Aorta (tissue), 5 donors: ENCODE measurements around the gene PPP2R2D. TPM values are rescaled to one million over a fixed set of nuclear protein-coding genes. Genes with fewer than 3 reads are reported as not detected.
A peak's percentile ranks its signal among the peaks of the same experiment; 100 is the strongest.

ENCODE experiments used
- ATAC-seq: fragments of 200-7000 bp; cut with Tn5 transposase; one replicate; pipeline ENCODE4 v1.9.1; 2022; ENCODE audit warnings: moderate library complexity; ENCODE audit not compliant: low FRiP score
- DNase-seq, 2 donors: peaks; one replicate each; pipeline ENCODE4 v3.0.0-alpha.2; 2020
- H3K27ac ChIP-seq, 2 donors: one replicate each; pipeline ENCODE4 v1.5.1; 2013; ENCODE audit warnings: low read length in 2 of 2, mild to moderate bottlenecking in 2 of 2, moderate library complexity in 2 of 2, control low read depth in 1 of 2, inconsistent platforms in 1 of 2, low read depth in 1 of 2
- H3K27me3 ChIP-seq, 2 donors: one replicate each; pipeline ENCODE4 v1.6.1; 2013; ENCODE audit warnings: control low read depth in 1 of 2, low read length in 1 of 2, mild to moderate bottlenecking in 1 of 2, moderate library complexity in 1 of 2; ENCODE audit not compliant: insufficient read depth in 2 of 2, control insufficient read depth in 1 of 2
- H3K36me3 ChIP-seq, 2 donors: one replicate each; pipeline ENCODE4 v1.6.1; 2013; ENCODE audit warnings: control low read depth in 1 of 2, low read length in 1 of 2, mild to moderate bottlenecking in 1 of 2; ENCODE audit not compliant: insufficient read depth in 2 of 2, control insufficient read depth in 1 of 2
- H3K4me1 ChIP-seq, 2 donors: one replicate each; pipeline ENCODE4 v1.6.1; 2013; ENCODE audit warnings: low read length in 2 of 2, control low read depth in 1 of 2, mild to moderate bottlenecking in 1 of 2, moderate library complexity in 1 of 2; ENCODE audit not compliant: insufficient read depth in 2 of 2, control insufficient read depth in 1 of 2
- H3K4me3 ChIP-seq, 2 donors: one replicate each; pipeline ENCODE4 v1.5.1; 2013; ENCODE audit warnings: low read length in 2 of 2, control low read depth in 1 of 2, mild to moderate bottlenecking in 1 of 2
- H3K9me3 ChIP-seq: one replicate; pipeline ENCODE4 v1.6.1; 2013; ENCODE audit warnings: mild to moderate bottlenecking, low read length; ENCODE audit not compliant: control insufficient read depth
- WGBS, 2 donors: extraction: QIAGEN DNeasy Blood & Tissue Kit; methylation state at CpG; one replicate each; pipeline ENCODE4 v1.1.7; 2013; 5-methylcytosine and 5-hydroxymethylcytosine counted together
- intact Hi-C, 2 donors: fragments of 100-400 bp; cut with DNase I; formaldehyde crosslinking; loops; one replicate each; pipeline versions ENCODE4 v1.14.2 to v1.15.0; 2022
- polyA plus RNA-seq, 2 donors: library from polyadenylated mRNA; stranded (reverse); fragments of 200-250 nt; gene quantifications; one replicate each; pipeline ENCODE4 v1.2.3, GENCODE V29; 2013
- total RNA-seq, 2 donors: library from RNA; stranded (reverse); fragmentation: NEBNext Ultra II Directional; extraction: Animal tissue kit (Norgen Biotek cat#: 25700); gene quantifications; one replicate each; pipeline ENCODE4 v1.2.1, GENCODE V29; 2021
- donor health status: healthy with polysubstance abuse.
- donor health status: Bipolar disorder and iron deficiency.
- donor health status: DM: no; HTN: no; CAD: no.
- donor health status: DM: no; HTN: no; CAD: no.
- donor health status: DM: yes; HTN: yes; CAD: no.

Gene PPP2R2D
- total and polyA plus RNA-seq, 4 donors: 14.0 to 29.4 (median 26.1) TPM

DNA sequence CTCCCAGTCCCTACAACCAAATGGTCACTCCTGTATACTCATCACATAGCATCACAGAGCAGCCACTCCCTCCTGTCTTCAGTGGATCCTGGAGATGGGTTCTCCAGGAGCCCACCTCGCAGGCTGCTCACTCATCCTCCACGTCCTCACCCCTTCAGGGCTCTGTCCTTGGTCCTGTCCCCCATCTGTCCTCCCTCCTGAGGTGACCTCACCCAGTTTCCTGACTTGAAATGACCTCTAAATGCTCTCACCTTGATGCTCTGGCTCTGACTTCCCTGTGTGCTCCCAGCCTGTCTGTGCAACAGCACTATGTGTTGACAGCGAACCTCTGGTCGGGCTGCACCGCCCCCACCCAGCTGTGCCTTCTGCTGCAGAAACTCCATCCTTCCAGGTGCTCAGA is 2.1 kb upstream of the PPP2R2D start:
- Histone ChIP-seq H3K27me3 (no peaks in the 10 kb centered on the region), H3K36me3 (no peaks in the 10 kb centered on the region), H3K4me1 (no peaks in the 10 kb centered on the region), H3K27ac (no peak overlapping the region), H3K9me3 (no peaks in the 10 kb centered on the region), H3K4me3 (no peak overlapping the region)
- ATAC-seq (no peak), DNase-seq (peak in 1 of 2 donors; percentile 23)
- 46 to 52% methylated on average over 5 of the region's 5 CpGs for WGBS, 2 donors
- intact Hi-C loops: loop anchor here in 1 of 2 donors (10.0 kb wide), 1 partner anchor 256 kb away; no protein-coding TSS in a partner anchor

DNA sequence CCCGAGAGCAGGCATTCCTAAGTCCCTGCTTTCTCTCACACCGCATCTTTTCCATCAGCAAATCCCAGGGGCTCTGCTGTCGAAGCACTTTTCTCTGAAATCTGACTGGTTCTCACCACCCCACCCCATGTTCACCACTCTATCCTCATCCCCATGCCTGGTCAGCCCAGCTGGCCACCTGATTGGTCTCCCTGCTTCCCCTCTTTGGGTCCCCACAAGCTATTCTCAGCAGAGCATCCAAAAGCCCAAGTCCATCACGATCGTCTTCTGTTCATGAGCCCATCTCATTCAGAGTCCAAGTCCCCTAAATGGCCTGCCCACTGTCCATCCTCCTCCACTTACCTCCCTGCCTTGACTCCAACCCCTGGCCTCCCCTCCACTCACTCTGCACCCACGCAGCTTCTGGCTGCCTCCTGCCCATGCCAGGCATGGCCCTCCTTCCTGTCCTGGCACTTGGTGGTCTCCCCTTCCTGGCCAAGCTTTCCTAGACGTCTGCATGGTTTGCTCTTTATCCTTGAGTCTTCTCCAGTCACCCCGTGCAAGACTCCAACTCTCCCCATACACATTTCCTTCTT is 1.6 kb upstream of the PPP2R2D start:
- Histone ChIP-seq H3K4me1 (no peaks in the 10 kb centered on the region), H3K9me3 (no peaks in the 10 kb centered on the region), H3K36me3 (no peaks in the 10 kb centered on the region), H3K27me3 (no peaks in the 10 kb centered on the region), H3K27ac (no peak overlapping the region), H3K4me3 (no peak overlapping the region)
- ATAC-seq: no peak
- WGBS, 2 donors: 61 to 63% methylated on average over 8 of the region's 8 CpGs
- peak in 1 of 2 donors; percentile 37 for DNase-seq
- intact Hi-C loops: loop anchor here in 1 of 2 donors (10.0 kb wide), 1 partner anchor 256 kb away; no protein-coding TSS in a partner anchor

DNA sequence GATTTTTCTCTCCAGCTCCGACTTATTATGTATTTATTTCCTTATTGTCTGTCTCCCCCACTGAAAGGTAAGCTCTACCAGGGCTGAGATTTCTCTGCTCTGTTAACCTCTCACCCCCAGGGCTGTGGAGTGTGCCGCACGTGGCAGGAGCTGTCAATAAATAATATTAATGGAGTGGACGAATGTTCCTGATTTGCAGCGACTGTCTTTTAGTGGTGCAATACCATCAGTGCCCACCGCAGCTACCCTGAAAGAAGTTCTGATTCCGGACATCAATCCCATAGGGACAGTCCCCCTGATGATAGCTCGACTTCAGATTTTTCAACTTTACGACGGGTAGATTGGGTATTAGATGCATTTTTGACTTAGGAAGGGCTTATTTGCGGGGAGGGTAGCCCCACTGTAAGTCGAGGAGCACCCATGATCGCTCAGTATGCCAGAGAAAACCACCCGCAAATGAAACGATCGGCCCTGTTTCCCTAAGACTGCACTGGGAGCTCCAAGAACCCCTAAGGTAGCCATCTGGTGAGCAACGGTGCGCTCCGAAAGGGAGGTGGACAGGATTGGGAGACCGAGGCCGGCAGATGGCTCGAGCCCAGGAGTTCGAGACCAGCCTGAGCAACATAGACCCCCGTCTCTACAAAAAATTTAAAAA is 986 bp upstream of the PPP2R2D start:
- Histone ChIP-seq H3K27me3 (no peaks in the 10 kb centered on the region), H3K36me3 (no peaks in the 10 kb centered on the region), H3K27ac (no peak overlapping the region), H3K9me3 (no peaks in the 10 kb centered on the region), H3K4me3 (peak overlapping the region; percentile 52 to 98), H3K4me1 (no peaks in the 10 kb centered on the region)
- intact Hi-C loops: loop anchor here (1.0 to 10.0 kb wide), 2 partner anchors 83 to 255 kb away; no protein-coding TSS in a partner anchor
- ATAC-seq (no peak), DNase-seq (no peak)
- WGBS, 2 donors: 16 to 18% methylated on average over 24 of the region's 24 CpGs

DNA sequence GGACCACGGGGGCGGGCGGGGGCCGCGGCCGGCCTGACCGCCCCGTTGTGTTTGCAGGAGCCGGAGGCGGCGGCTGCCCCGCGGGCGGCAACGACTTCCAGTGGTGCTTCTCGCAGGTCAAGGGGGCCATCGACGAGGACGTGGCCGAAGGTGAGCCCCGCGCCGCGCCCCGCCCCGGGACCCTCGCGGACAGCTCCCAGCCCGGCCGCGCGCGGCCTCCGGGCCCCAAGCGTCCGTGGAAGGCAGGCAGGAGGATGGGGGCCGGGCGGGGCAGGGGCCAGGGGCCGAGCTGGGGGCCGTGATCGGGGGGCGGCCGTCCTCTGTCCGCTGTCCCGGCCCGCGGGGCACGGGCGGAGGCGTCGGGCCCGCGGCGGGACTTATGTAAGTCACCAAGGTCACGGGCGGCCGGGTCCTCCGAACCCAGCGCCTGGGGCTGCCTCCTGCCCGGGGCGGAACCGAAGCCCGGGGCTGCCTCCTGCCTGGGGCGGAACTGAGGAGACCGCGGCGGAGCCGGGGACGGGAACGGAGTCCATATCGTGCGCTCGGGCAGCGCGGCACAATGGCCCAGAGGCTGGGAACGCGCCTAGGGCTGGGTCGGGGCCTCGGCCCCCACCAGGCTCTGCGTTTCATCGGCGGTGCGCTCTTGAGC is 497 bp downstream of the PPP2R2D start:
- Histone ChIP-seq H3K27me3 (no peaks in the 10 kb centered on the region), H3K4me3 (peak overlapping the region; percentile 94 to 98), H3K9me3 (no peaks in the 10 kb centered on the region), H3K4me1 (peaks cover 0 to 5% of the 10 kb centered on the region in 2 donors), H3K27ac (peak overlapping the region; percentile 92 to 97), H3K36me3 (peaks cover 0 to 4% of the 10 kb centered on the region in 2 donors)
- ATAC-seq (peak; percentile 17), DNase-seq (peak; percentile 68 to 83)
- intact Hi-C loops: loop anchor here in 1 of 2 donors (1.0 kb wide), 1 partner anchor 45 kb away; no protein-coding TSS in a partner anchor
- WGBS, 2 donors: 0 to 1% methylated on average over 56 to 83 of the region's 83 CpGs

DNA sequence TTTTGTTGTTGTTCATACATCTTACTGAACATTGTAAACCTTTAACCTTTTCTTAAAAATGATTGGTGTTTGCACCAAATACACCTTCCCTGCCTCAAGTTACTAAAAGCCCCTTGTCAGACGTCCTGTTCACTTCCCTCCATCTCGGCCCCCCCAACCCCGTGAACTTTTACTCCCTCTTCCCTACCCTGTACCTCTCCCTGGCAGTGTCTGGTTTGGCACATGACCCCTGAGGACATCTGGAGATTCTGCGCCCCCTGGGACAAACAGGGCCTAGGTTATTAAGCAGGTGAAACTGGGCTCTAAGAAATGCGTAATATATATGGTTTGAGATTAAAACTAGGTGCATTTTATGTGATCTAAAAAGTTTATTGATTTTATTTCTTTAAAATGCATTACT is 1.4 kb downstream of the PPP2R2D start:
- 51 to 65% methylated on average over 5 of the region's 5 CpGs for WGBS, 2 donors
- DNase-seq: peak in 1 of 2 donors; percentile 32
- intact Hi-C loops: no loop called here

DNA sequence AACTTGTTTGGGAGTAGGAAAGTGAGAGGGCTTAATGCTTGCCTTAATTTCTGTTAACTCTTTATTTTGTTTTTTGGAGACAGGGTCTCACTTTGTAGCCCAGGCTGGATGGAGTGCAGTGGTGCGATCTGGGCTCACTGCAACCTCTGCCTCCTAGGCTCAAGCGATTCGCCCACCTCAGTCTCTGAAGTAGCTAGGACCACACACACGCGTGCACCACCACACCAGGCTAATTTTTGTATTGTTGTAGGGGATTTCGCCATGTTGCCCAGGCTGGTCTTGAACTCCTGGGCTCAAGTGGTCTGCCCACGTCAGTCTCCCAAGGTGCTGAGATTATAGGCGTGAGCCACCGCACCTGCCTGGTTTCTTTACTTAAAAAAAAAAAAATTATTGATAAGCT is 1.9 kb downstream of the PPP2R2D start:
- ATAC-seq (no peak), DNase-seq (peak in 1 of 2 donors; percentile 36)
- H3K27ac ChIP-seq: no peak overlapping the region
- H3K4me1 ChIP-seq: peaks cover 0 to 5% of the 10 kb centered on the region in 2 donors
- no peaks in the 10 kb centered on the region for H3K9me3 ChIP-seq
- H3K27me3 ChIP-seq: no peaks in the 10 kb centered on the region
- intact Hi-C loops: no loop called here
- peaks cover 0 to 4% of the 10 kb centered on the region in 2 donors for H3K36me3 ChIP-seq
- WGBS, 2 donors: 94 to 97% methylated on average over 9 of the region's 9 CpGs
- no peak overlapping the region for H3K4me3 ChIP-seq

More for the DNA sequence above, 1.4 kb downstream of the PPP2R2D start:
- H3K27me3 ChIP-seq: no peaks in the 10 kb centered on the region
- no peaks in the 10 kb centered on the region for H3K9me3 ChIP-seq
- H3K4me1 ChIP-seq: peaks cover 0 to 5% of the 10 kb centered on the region in 2 donors
- H3K4me3 ChIP-seq: peak overlapping the region; percentile 94 to 98
- H3K36me3 ChIP-seq: peaks cover 0 to 4% of the 10 kb centered on the region in 2 donors
- H3K27ac ChIP-seq: no peak overlapping the region
- no peak for ATAC-seq

DNA sequence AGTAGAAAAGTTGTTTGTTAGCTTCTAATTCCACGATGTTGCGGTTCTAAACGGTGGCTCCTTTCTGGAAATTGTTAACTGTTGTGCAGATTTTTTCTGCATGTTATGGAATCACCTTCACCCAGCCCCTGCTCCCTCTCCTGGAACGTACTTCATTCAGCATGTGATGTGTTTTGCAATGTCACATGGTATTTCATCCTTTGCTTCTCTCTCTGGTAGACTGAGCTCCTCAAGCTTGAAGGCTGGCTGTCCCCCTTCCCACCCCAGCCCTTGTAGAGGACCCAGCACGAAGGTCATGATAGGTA is 4.4 kb downstream of the PPP2R2D start:
- Histone ChIP-seq H3K27ac (no peak overlapping the region), H3K4me1 (peaks cover 0 to 5% of the 10 kb centered on the region in 2 donors), H3K4me3 (no peak overlapping the region), H3K36me3 (peaks cover 0 to 4% of the 10 kb centered on the region in 2 donors), H3K27me3 (no peaks in the 10 kb centered on the region), H3K9me3 (no peaks in the 10 kb centered on the region)
- intact Hi-C loops: no loop called here
- ATAC-seq: no peak
- 84 to 85% methylated on average over 5 of the region's 5 CpGs for WGBS, 2 donors
- peak in 1 of 2 donors; percentile 16 for DNase-seq

DNA sequence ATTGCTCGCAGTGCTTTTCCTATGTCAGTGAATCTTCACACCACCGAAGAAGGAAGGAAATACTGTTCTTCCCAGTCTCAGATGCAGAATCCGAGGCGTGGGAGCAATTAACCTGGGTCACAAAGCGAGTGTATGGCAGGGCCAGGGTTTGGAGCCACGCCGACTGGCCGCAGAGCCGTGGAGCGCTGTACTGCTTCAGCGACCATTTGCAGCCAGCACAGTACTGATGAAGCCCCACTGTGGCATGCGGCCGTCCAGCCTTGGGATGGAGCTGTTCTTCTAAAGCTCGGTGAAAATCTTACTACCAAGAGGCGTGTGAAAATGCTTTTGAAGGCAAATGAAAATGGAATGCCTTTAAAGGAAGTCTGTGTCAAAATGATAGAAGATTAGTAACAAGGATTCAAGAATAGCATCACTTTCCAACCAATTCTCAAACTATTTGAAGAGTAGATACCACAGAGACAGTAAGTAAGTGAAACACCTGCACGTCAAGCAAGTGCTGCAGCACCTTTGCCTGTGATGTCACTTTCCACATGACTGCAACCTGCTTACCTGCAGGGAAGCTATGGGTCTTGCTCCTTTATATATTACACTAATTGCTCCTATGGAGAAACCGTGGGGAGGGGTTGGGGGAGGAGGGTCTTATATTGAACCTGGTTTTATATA is 4.9 kb downstream of the PPP2R2D start:
- DNase-seq (peak in 1 of 2 donors; percentile 71), ATAC-seq (no peak)
- Histone ChIP-seq H3K4me1 (peaks cover 0 to 5% of the 10 kb centered on the region in 2 donors), H3K4me3 (no peak overlapping the region), H3K27me3 (no peaks in the 10 kb centered on the region), H3K36me3 (peaks cover 0 to 4% of the 10 kb centered on the region in 2 donors), H3K9me3 (no peaks in the 10 kb centered on the region), H3K27ac (no peak overlapping the region)
- 76 to 86% methylated on average over 17 of the region's 17 CpGs for WGBS, 2 donors
- intact Hi-C loops: no loop called here
